Stimulated activated CD4-positive, alpha-beta T cell treated with anti-CD3 and anti-CD28 coated beads, Interleukin-1b, Interleukin-23, amount 100 ng/mL, for 4 hours (primary cell): ENCODE data around the gene OR4A5.
"Not testable (repeated sequence)": the region's sequence is repeated elsewhere in the genome, so short reads cannot be mapped to it uniquely, and the experiment has no call there.

Experiments used
- DNase-seq, 2 donors: peaks; one replicate each; pipeline ENCODE4 v3.0.0-alpha.2; 2020; ENCODE audit warnings: low read depth in 2 of 2

Gene OR4A5, protein sequence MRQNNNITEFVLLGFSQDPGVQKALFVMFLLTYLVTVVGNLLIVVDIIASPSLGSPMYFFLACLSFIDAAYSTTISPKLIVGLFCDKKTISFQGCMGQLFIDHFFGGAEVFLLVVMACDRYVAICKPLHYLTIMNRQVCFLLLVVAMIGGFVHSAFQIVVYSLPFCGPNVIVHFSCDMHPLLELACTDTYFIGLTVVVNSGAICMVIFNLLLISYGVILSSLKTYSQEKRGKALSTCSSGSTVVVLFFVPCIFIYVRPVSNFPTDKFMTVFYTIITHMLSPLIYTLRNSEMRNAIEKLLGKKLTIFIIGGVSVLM

DNA sequence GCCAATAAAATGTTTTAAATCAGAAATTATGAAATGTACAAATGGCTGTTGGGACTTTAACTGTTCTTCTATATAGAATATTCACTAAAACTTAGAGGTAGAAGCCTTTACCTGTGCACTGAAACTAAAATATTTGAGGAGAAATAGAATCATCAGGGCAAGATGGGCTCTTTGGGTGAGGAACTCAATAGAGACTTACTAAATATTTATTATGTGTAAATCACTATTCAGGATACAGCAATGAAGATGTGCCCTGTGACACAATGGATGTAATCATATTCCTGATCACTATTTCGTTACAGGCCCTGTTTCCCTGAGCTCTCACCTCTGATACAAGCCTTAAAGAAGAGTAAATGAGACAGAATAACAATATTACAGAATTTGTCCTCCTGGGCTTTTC lies at the start of gene OR4A5:
TSS of gene OR4A5 (plus strand) at position 301 of the 400 bp plus-strand sequence. CDS start at position 354, 53 bp downstream.
- not testable (repeated sequence) for DNase-seq

- not testable (repeated sequence) for DNase-seq
Observed at GRCh38 chr11:54720094-54720493, 13.5 kb downstream of the OR4A5 start.
